ENCODE results near the gene NDOR1. TPM values are rescaled to one million over a fixed set of nuclear protein-coding genes. Genes with fewer than 3 reads are reported as not detected.

Gene NDOR1
- total RNA-seq, 1 donor from 2014 or later, result 2.6 TPM

DNA sequence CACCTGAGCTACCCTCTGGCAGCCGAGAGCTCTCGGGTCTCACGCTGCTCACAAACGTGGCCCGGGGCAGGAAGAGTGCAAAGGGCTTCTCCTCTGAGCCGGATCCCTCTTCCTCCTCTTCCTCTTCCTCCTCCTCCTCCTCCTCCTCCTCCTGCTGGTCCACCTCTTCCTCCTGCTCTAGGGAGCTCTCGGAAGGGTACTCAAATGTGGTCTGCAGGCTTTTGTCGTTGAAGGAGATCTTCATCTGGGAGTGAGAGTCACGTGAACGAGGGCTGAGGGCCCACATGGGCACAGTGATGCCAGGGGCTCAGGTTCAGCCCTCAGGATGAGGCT, 13.1 kb upstream of the NDOR1 start:
- no peak for FAIRE-seq
- H3K4me3 ChIP-seq (ENCODE audit: low read depth, low read length), result no peak overlapping the region

GRCh38 chr9:137192859-137193258, 12.6 kb upstream of the NDOR1 start:
- FAIRE-seq (no peak), DNase-seq (ENCODE audit: low read depth) (no peak)
- Histone ChIP-seq H3K27me3 (ENCODE audit: control insufficient read depth, insufficient read depth, low read length) (no peaks in the 10 kb centered on the region), H3K4me3 (ENCODE audit: low read depth, low read length) (no peak overlapping the region), H3K36me3 (ENCODE audit: control insufficient read depth, insufficient read depth, low read length) (peaks cover 13% of the 10 kb centered on the region)
- TF ChIP-seq, protein P1, sequence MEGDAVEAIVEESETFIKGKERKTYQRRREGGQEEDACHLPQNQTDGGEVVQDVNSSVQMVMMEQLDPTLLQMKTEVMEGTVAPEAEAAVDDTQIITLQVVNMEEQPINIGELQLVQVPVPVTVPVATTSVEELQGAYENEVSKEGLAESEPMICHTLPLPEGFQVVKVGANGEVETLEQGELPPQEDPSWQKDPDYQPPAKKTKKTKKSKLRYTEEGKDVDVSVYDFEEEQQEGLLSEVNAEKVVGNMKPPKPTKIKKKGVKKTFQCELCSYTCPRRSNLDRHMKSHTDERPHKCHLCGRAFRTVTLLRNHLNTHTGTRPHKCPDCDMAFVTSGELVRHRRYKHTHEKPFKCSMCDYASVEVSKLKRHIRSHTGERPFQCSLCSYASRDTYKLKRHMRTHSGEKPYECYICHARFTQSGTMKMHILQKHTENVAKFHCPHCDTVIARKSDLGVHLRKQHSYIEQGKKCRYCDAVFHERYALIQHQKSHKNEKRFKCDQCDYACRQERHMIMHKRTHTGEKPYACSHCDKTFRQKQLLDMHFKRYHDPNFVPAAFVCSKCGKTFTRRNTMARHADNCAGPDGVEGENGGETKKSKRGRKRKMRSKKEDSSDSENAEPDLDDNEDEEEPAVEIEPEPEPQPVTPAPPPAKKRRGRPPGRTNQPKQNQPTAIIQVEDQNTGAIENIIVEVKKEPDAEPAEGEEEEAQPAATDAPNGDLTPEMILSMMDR (IDR thresholded peaks at IDR 0.05; ENCODE audit: insufficient read depth, low read length, severe bottlenecking), result no peak

More for the DNA sequence above, 13.1 kb upstream of the NDOR1 start:
- peaks cover 13% of the 10 kb centered on the region for H3K36me3 ChIP-seq (ENCODE audit: control insufficient read depth, insufficient read depth, low read length)
- DNase-seq (ENCODE audit: low read depth), result no peak
- TF ChIP-seq, protein P1 (IDR thresholded peaks at IDR 0.05; ENCODE audit: insufficient read depth, low read length, severe bottlenecking), result no peak
- H3K27me3 ChIP-seq (ENCODE audit: control insufficient read depth, insufficient read depth, low read length), result no peaks in the 10 kb centered on the region

DNA sequence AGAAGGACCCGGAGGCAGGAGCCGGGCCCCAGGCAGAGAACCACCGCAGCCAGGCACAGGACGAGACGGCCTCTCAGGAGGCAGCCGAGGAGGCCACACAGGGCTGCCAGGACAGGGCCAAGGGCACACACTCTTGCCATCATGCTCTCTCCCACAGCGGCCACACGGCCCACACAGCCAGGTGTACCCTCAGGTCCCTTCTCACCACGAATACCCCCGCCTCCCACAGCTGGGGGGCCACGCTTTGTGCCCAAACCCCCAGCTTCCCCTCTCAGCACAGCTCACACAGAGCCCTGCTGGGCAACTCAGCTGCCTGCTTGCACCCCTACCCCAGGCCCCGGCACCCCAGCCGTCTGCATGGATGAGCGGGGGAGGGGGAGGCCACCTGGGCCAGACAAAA, 11.7 kb upstream of the NDOR1 start:
- Histone ChIP-seq H3K36me3 (ENCODE audit: control insufficient read depth, insufficient read depth, low read length) (peaks cover 13% of the 10 kb centered on the region), H3K27me3 (ENCODE audit: control insufficient read depth, insufficient read depth, low read length) (no peaks in the 10 kb centered on the region), H3K4me3 (ENCODE audit: low read depth, low read length) (no peak overlapping the region)
- DNase-seq (ENCODE audit: low read depth) (no peak), FAIRE-seq (no peak)
- TF ChIP-seq, protein P1 (IDR thresholded peaks at IDR 0.05; ENCODE audit: insufficient read depth, low read length, severe bottlenecking), result no peak

DNA sequence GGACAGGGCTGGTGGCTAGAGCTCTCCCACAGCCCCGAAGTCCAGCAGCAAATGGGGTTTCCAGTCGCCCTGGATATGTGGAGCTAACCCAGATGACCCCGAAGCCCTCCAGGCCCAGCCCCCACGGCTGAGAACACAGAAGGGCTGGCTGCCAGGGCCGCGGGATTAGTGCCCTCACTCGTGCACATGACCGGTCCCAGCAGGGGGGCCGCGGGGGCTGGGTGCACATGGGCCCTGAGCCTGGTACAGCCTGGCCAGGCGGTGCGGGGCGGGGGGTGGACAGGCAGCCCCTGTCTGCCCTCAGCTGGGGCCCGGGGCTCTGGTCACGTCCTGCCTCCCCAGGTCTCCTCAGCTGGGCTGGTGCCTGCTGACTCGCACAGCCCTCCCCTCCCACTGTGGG, 11.1 kb upstream of the NDOR1 start:
- FAIRE-seq (no peak), DNase-seq (ENCODE audit: low read depth) (no peak)
- TF ChIP-seq, protein P1 (IDR thresholded peaks at IDR 0.05; ENCODE audit: insufficient read depth, low read length, severe bottlenecking), result no peak
- H3K36me3 ChIP-seq (ENCODE audit: control insufficient read depth, insufficient read depth, low read length), result peaks cover 13% of the 10 kb centered on the region
- H3K27me3 ChIP-seq (ENCODE audit: control insufficient read depth, insufficient read depth, low read length), result no peaks in the 10 kb centered on the region
- no peak overlapping the region for H3K4me3 ChIP-seq (ENCODE audit: low read depth, low read length)

- no peak overlapping the region for H3K4me3 ChIP-seq (ENCODE audit: low read depth, low read length)
- DNase-seq (ENCODE audit: low read depth) (peak; percentile 26), FAIRE-seq (no peak)
- no peaks in the 10 kb centered on the region for H3K27me3 ChIP-seq (ENCODE audit: control insufficient read depth, insufficient read depth, low read length)
- TF ChIP-seq, protein P1 (IDR thresholded peaks at IDR 0.05; ENCODE audit: insufficient read depth, low read length, severe bottlenecking), result no peak
- H3K36me3 ChIP-seq (ENCODE audit: control insufficient read depth, insufficient read depth, low read length), result peaks cover 9% of the 10 kb centered on the region
Observed at GRCh38 chr9:137194909-137195308, 10.6 kb upstream of the NDOR1 start.

- DNase-seq (ENCODE audit: low read depth), result no peak
- FAIRE-seq, result no peak
- TF ChIP-seq, protein P1 (IDR thresholded peaks at IDR 0.05; ENCODE audit: insufficient read depth, low read length, severe bottlenecking), result no peak
- no peak overlapping the region for H3K4me3 ChIP-seq (ENCODE audit: low read depth, low read length)
- peaks cover 5% of the 10 kb centered on the region for H3K36me3 ChIP-seq (ENCODE audit: control insufficient read depth, insufficient read depth, low read length)
- no peaks in the 10 kb centered on the region for H3K27me3 ChIP-seq (ENCODE audit: control insufficient read depth, insufficient read depth, low read length)
Observed at GRCh38 chr9:137195525-137196220, 9.8 kb upstream of the NDOR1 start.
